HL-60 (cell line): ENCODE results near the gene CYP2C19.

Source experiments
- GABPA ChIP-seq: IDR thresholded peaks from 2 replicates; pipeline ENCODE4 v1.6.1; 2012; ENCODE audit warnings: low read depth
- POLR2AphosphoS5 ChIP-seq: IDR thresholded peaks from 2 replicates; pipeline ENCODE4 v1.6.1; 2012; ENCODE audit warnings: low read depth
- TF ChIP-seq, protein P1 (sequence below): IDR thresholded peaks from one replicate; pipeline ENCODE4 v1.5.1; 2011; ENCODE audit warnings: low read length, control low read depth, inconsistent platforms; ENCODE audit not compliant: insufficient read depth
- TF ChIP-seq, protein P2 (sequence below): IDR thresholded peaks from 2 replicates; pipeline ENCODE4 v1.6.1; 2012; ENCODE audit warnings: low read depth; ENCODE audit not compliant: insufficient replicate concordance

DNA sequence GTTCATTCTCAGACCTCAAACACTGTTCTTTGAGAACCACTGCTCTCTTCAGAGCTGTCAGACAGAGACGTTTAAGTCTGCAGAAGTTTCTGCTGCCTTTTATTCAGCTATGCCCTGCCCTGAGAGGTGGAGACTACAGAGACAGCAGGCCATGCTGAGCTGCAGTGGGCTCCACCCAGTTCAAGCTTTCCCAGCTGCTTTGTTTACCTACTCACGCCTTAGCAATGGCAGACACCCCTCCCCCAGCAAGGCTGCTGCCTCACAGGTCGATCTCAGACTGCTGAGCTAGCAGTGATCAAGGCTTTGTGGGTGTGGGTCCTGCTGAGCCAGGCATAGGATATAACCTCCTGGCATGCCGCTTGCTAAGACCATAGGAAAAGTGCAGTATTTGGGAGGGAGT is 95.5 kb downstream of the CYP2C19 start:
- TF ChIP-seq, protein P1, sequence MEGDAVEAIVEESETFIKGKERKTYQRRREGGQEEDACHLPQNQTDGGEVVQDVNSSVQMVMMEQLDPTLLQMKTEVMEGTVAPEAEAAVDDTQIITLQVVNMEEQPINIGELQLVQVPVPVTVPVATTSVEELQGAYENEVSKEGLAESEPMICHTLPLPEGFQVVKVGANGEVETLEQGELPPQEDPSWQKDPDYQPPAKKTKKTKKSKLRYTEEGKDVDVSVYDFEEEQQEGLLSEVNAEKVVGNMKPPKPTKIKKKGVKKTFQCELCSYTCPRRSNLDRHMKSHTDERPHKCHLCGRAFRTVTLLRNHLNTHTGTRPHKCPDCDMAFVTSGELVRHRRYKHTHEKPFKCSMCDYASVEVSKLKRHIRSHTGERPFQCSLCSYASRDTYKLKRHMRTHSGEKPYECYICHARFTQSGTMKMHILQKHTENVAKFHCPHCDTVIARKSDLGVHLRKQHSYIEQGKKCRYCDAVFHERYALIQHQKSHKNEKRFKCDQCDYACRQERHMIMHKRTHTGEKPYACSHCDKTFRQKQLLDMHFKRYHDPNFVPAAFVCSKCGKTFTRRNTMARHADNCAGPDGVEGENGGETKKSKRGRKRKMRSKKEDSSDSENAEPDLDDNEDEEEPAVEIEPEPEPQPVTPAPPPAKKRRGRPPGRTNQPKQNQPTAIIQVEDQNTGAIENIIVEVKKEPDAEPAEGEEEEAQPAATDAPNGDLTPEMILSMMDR = no peak
- TF ChIP-seq POLR2AphosphoS5 (no peak), GABPA (no peak)
- TF ChIP-seq, protein P2, sequence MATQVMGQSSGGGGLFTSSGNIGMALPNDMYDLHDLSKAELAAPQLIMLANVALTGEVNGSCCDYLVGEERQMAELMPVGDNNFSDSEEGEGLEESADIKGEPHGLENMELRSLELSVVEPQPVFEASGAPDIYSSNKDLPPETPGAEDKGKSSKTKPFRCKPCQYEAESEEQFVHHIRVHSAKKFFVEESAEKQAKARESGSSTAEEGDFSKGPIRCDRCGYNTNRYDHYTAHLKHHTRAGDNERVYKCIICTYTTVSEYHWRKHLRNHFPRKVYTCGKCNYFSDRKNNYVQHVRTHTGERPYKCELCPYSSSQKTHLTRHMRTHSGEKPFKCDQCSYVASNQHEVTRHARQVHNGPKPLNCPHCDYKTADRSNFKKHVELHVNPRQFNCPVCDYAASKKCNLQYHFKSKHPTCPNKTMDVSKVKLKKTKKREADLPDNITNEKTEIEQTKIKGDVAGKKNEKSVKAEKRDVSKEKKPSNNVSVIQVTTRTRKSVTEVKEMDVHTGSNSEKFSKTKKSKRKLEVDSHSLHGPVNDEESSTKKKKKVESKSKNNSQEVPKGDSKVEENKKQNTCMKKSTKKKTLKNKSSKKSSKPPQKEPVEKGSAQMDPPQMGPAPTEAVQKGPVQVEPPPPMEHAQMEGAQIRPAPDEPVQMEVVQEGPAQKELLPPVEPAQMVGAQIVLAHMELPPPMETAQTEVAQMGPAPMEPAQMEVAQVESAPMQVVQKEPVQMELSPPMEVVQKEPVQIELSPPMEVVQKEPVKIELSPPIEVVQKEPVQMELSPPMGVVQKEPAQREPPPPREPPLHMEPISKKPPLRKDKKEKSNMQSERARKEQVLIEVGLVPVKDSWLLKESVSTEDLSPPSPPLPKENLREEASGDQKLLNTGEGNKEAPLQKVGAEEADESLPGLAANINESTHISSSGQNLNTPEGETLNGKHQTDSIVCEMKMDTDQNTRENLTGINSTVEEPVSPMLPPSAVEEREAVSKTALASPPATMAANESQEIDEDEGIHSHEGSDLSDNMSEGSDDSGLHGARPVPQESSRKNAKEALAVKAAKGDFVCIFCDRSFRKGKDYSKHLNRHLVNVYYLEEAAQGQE = no peak
